Measurements from ENCODE around the gene RELN.

- TF ChIP-seq CTCF (optimal IDR thresholded peaks at IDR 0.05 in 1 of 3, IDR thresholded peaks at IDR 0.05 in 1 of 3, conservative IDR thresholded peaks at IDR 0.05 in 1 of 3; ENCODE audit: extremely low read depth in 1 of 3, insufficient read depth in 2 of 3, low read length in 3 of 3) (no peak), EZH2 (IDR thresholded peaks at IDR 0.05; ENCODE audit: low read length) (no peak)
These were observed 349.3 kb downstream of the RELN start for GRCh38 chr7:103640031-103640779.

All from keratinocyte (primary cell).